ENCODE results near the gene TSPYL1. TPM values are rescaled to one million over a fixed set of nuclear protein-coding genes. Genes with fewer than 3 reads are reported as not detected.
A peak's percentile ranks its signal among the peaks of the same experiment; 100 is the strongest.

Gene TSPYL1
- total and polyA plus RNA-seq, 9 of the 15 experiments (the other 6 are each of a cell fraction or from before 2014, with no cell fraction given), result 23.1 to 56.8 (median 37.9) TPM

DNA sequence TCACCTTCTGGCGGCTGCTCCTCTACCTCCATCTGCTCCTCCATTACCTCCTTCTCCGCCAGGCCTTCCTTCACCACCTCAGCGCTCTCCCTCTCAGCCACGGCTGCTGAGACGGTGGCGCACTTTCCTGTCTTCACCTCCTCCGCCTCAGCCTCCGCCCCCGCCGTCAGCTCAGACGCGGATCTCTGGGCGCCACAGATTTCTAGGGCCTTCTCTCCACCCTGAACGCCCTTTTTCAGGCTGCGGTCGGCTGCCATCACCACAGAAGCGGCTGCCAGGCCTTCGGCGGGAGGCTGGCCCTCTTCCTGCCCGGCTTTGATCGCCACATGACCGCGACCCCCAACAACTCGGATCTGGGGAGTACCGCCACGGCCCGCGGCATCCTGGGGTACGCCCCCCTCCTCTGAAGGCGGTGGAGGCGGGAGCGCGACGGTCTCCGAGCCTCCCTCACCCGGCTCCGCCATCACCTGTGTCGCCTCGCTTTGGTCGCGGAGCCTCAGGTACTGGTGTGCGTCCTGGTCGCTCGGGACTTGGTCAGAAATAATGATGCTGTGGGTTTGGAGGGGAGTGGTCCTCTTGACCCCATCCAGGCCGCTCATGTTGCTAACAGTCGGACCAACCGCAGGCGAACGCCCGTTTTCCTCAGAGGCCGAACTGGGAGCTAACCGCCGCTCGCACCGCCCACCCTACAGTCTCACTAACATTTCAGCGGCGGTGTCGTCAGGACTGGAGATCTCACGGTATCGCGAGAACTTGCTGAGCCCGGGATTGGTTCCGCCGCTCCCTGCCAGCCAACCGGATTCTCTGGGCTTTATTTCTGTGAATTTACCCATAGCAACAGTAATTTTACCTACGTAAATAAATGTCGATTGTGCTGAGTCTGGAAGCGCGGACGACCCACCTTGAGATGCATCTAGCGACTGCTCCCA lies at the start of gene TSPYL1 (continued):
- TF ChIP-seq TCF7L2 (IDR thresholded peaks at IDR 0.05; ENCODE audit: low read depth, low read length), result no peak
- TF ChIP-seq NCOA2 (IDR thresholded peaks at IDR 0.05; ENCODE audit: partially characterized antibody in 2 of 2), result no peak
- peak; percentile 71 for TF ChIP-seq FOS (IDR thresholded peaks at IDR 0.05; ENCODE audit: extremely low read depth, insufficient read length)
- TF ChIP-seq, protein P1, sequence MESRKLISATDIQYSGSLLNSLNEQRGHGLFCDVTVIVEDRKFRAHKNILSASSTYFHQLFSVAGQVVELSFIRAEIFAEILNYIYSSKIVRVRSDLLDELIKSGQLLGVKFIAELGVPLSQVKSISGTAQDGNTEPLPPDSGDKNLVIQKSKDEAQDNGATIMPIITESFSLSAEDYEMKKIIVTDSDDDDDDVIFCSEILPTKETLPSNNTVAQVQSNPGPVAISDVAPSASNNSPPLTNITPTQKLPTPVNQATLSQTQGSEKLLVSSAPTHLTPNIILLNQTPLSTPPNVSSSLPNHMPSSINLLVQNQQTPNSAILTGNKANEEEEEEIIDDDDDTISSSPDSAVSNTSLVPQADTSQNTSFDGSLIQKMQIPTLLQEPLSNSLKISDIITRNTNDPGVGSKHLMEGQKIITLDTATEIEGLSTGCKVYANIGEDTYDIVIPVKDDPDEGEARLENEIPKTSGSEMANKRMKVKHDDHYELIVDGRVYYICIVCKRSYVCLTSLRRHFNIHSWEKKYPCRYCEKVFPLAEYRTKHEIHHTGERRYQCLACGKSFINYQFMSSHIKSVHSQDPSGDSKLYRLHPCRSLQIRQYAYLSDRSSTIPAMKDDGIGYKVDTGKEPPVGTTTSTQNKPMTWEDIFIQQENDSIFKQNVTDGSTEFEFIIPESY (CRISPR knock-in tag; IDR thresholded peaks at IDR 0.05), result peak; percentile 49
- 0 out of 2 replicates have a peak, but pooled peaks have one; percentile 30 for TF ChIP-seq MAFG (tag; conservative IDR thresholded peaks at IDR 0.05)
- TF ChIP-seq NCOA1 (IDR thresholded peaks at IDR 0.05; ENCODE audit: low read depth), result no peak
- TF ChIP-seq MCM3 (IDR thresholded peaks at IDR 0.05), result no peak
- TF ChIP-seq, protein P2, sequence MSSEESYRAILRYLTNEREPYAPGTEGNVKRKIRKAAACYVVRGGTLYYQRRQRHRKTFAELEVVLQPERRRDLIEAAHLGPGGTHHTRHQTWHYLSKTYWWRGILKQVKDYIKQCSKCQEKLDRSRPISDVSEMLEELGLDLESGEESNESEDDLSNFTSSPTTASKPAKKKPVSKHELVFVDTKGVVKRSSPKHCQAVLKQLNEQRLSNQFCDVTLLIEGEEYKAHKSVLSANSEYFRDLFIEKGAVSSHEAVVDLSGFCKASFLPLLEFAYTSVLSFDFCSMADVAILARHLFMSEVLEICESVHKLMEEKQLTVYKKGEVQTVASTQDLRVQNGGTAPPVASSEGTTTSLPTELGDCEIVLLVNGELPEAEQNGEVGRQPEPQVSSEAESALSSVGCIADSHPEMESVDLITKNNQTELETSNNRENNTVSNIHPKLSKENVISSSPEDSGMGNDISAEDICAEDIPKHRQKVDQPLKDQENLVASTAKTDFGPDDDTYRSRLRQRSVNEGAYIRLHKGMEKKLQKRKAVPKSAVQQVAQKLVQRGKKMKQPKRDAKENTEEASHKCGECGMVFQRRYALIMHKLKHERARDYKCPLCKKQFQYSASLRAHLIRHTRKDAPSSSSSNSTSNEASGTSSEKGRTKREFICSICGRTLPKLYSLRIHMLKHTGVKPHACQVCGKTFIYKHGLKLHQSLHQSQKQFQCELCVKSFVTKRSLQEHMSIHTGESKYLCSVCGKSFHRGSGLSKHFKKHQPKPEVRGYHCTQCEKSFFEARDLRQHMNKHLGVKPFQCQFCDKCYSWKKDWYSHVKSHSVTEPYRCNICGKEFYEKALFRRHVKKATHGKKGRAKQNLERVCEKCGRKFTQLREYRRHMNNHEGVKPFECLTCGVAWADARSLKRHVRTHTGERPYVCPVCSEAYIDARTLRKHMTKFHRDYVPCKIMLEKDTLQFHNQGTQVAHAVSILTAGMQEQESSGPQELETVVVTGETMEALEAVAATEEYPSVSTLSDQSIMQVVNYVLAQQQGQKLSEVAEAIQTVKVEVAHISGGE (CRISPR knock-in tag; IDR thresholded peaks at IDR 0.05), result no peak
- peak; percentile 35; the same call in 1 of the 2 replicates for TF ChIP-seq RNF2 (IDR thresholded peaks at IDR 0.05)
- TF ChIP-seq, protein P3, sequence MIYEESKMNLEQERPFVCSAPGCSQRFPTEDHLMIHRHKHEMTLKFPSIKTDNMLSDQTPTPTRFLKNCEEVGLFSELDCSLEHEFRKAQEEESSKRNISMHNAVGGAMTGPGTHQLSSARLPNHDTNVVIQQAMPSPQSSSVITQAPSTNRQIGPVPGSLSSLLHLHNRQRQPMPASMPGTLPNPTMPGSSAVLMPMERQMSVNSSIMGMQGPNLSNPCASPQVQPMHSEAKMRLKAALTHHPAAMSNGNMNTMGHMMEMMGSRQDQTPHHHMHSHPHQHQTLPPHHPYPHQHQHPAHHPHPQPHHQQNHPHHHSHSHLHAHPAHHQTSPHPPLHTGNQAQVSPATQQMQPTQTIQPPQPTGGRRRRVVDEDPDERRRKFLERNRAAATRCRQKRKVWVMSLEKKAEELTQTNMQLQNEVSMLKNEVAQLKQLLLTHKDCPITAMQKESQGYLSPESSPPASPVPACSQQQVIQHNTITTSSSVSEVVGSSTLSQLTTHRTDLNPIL (CRISPR knock-in tag; IDR thresholded peaks at IDR 0.05), result no peak
- peak; percentile 86 for TF ChIP-seq KDM5B (IDR thresholded peaks at IDR 0.05; ENCODE audit: insufficient replicate concordance, low read depth, low read length)
- TF ChIP-seq MBD2 (IDR thresholded peaks at IDR 0.05; ENCODE audit: borderline replicate concordance, low read depth), result peak; percentile 49; the same call in 1 of the 2 replicates
- TF ChIP-seq CHD1 (IDR thresholded peaks at IDR 0.05; ENCODE audit: low read length), result peak; percentile 18
- TF ChIP-seq, protein P4, sequence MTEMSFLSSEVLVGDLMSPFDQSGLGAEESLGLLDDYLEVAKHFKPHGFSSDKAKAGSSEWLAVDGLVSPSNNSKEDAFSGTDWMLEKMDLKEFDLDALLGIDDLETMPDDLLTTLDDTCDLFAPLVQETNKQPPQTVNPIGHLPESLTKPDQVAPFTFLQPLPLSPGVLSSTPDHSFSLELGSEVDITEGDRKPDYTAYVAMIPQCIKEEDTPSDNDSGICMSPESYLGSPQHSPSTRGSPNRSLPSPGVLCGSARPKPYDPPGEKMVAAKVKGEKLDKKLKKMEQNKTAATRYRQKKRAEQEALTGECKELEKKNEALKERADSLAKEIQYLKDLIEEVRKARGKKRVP (CRISPR knock-in tag; IDR thresholded peaks at IDR 0.05), result 0 out of 2 replicates have a peak, but pooled peaks have one; percentile 40
- TF ChIP-seq EP400 (IDR thresholded peaks at IDR 0.05), result peak; percentile 86
- TF ChIP-seq MTA1 (IDR thresholded peaks at IDR 0.05; ENCODE audit: borderline replicate concordance), result peak; percentile 91
- peak; percentile 47 for TF ChIP-seq ZNF316 (IDR thresholded peaks at IDR 0.05)

Data from K562 (cell line).